HG02870 (cell line): ENCODE measurements around the gene CCNF.
"Not testable (repeated sequence)": the region's sequence is repeated elsewhere in the genome, so short reads cannot be mapped to it uniquely, and the experiment has no call there.

Source experiments
- ATAC-seq: cut with Tn5 transposase; IDR thresholded peaks from one replicate; pipeline ENCODE4 v1.9.1; 2021; ENCODE audit warnings: mild to moderate bottlenecking, moderate library complexity; ENCODE audit not compliant: unreplicated experiment

CCNF gene

GRCh38 chr16:2470234-2470601 is 41.0 kb downstream of the CCNF start:
- no peak for ATAC-seq

- ATAC-seq, result no peak
Measured at GRCh38 chr16:2470603-2471015, 41.4 kb downstream of the CCNF start.

GRCh38 chr16:2471016-2471652 is 41.9 kb downstream of the CCNF start, which contains the start of gene NTN3:
Gene NTN3 (plus strand): TSS chr16:2471297. CDS start chr16:2471702, 405 bp downstream.
- ATAC-seq, result no peak

GRCh38 chr16:2471653-2472487 is 42.6 kb downstream of the CCNF start:
- no peak for ATAC-seq

GRCh38 chr16:2472488-2472864 is 43.2 kb downstream of the CCNF start:
- no peak for ATAC-seq

GRCh38 chr16:2472885-2473445 is 43.7 kb downstream of the CCNF start:
- no peak for ATAC-seq

GRCh38 chr16:2473446-2473926 is 44.2 kb downstream of the CCNF start:
- no peak for ATAC-seq

- no peak for ATAC-seq
Measured at GRCh38 chr16:2473999-2474876, 45.0 kb downstream of the CCNF start.

GRCh38 chr16:2474877-2475412 is 45.7 kb downstream of the CCNF start, which contains the start of gene TBC1D24:
Gene TBC1D24 (plus strand): TSS chr16:2475127. CDS start chr16:2496149, 21,022 bp downstream.
- no peak for ATAC-seq

GRCh38 chr16:2475413-2476344 is 46.4 kb downstream of the CCNF start:
- no peak for ATAC-seq

- no peak for ATAC-seq
Measured at GRCh38 chr16:2476345-2476720, 47.1 kb downstream of the CCNF start.

GRCh38 chr16:2476741-2477140 is 47.5 kb downstream of the CCNF start:
- no peak for ATAC-seq

GRCh38 chr16:2477327-2477726 is 48.1 kb downstream of the CCNF start:
- no peak for ATAC-seq

- ATAC-seq, result no peak
Measured at GRCh38 chr16:2478279-2478678, 49.0 kb downstream of the CCNF start.

- ATAC-seq, result not testable (repeated sequence)
Measured at GRCh38 chr16:2479996-2480395, 50.7 kb downstream of the CCNF start.

GRCh38 chr16:2480948-2481347 is 51.7 kb downstream of the CCNF start:
- ATAC-seq, result no peak

- ATAC-seq, result no peak
Measured at GRCh38 chr16:2481676-2482075, 52.4 kb downstream of the CCNF start.

GRCh38 chr16:2482249-2482648 is 53.0 kb downstream of the CCNF start:
- ATAC-seq, result no peak

GRCh38 chr16:2482708-2483534 is 53.7 kb downstream of the CCNF start:
- ATAC-seq, result no peak
